Mesodermal cell (in vitro differentiated cells): ENCODE data around the gene OTOP1.
"Not testable (repeated sequence)": the region's sequence is repeated elsewhere in the genome, so short reads cannot be mapped to it uniquely, and the experiment has no call there.

ENCODE experiments used
- H3K27ac ChIP-seq: 2 replicates; pipeline ENCODE4 v1.7.0; 2013; ENCODE audit warnings: mild to moderate bottlenecking, low read depth, low read length, moderate library complexity; ENCODE audit not compliant: severe bottlenecking
- H3K36me3 ChIP-seq: 2 replicates; pipeline ENCODE4 v1.7.1; 2013; ENCODE audit warnings: mild to moderate bottlenecking, low read length, moderate library complexity; ENCODE audit not compliant: control insufficient read depth, insufficient read depth
- H3K4me1 ChIP-seq: one replicate; pipeline ENCODE4 v1.7.1; 2013; ENCODE audit warnings: mild to moderate bottlenecking, low read length; ENCODE audit not compliant: insufficient read depth, control insufficient read depth, poor library complexity, severe bottlenecking
- H3K4me3 ChIP-seq: 2 replicates; pipeline ENCODE4 v1.7.0; 2013; ENCODE audit warnings: low read length, control low read depth, mild to moderate bottlenecking; ENCODE audit not compliant: insufficient read depth, poor library complexity, severe bottlenecking; ENCODE audit errors: extremely low read depth
- H3K9me3 ChIP-seq: 2 replicates; pipeline ENCODE4 v1.7.1; 2013; ENCODE audit warnings: mild to moderate bottlenecking, low read length, moderate library complexity; ENCODE audit not compliant: control insufficient read depth
- WGBS, 2 experiments: methylation state at CpG; one replicate each; pipeline ENCODE4 v1.1.5; 2013; ENCODE audit warnings: missing lambda C conversion rate in 2 of 2; ENCODE audit not compliant: insufficient coverage in 2 of 2; 5-methylcytosine and 5-hydroxymethylcytosine counted together

The OTOP1 gene

GRCh38 chr4:4233610-4234009 is 6.9 kb upstream of the OTOP1 start:
- Histone ChIP-seq H3K27ac (no peak overlapping the region), H3K36me3 (peaks cover 14% of the 10 kb centered on the region), H3K4me3 (no peak overlapping the region), H3K4me1 (no peaks in the 10 kb centered on the region), H3K9me3 (no peaks in the 10 kb centered on the region)
- 83 to 90% methylated on average over 2 of the region's 2 CpGs for WGBS, 2 experiments

- Histone ChIP-seq H3K4me3 (no peak overlapping the region), H3K27ac (no peak overlapping the region), H3K4me1 (no peaks in the 10 kb centered on the region), H3K36me3 (no peaks in the 10 kb centered on the region), H3K9me3 (no peaks in the 10 kb centered on the region)
- WGBS, 2 experiments, result 80% methylated on average over 1 of the region's 1 CpG; no CpG with 5 or more reads in 1 of the 2 experiments
These were observed 1.6 kb upstream of the OTOP1 start for GRCh38 chr4:4228356-4228668.

GRCh38 chr4:4227510-4228355 is 1.0 kb upstream of the OTOP1 start:
- Histone ChIP-seq H3K4me1 (no peaks in the 10 kb centered on the region), H3K27ac (no peak overlapping the region), H3K4me3 (no peak overlapping the region), H3K36me3 (no peaks in the 10 kb centered on the region), H3K9me3 (no peaks in the 10 kb centered on the region)
- WGBS, 2 experiments, result 21 to 24% methylated on average over 37 to 44 of the region's 51 CpGs

GRCh38 chr4:4225915-4226605 is 669 bp downstream of the OTOP1 start:
- WGBS, 2 experiments, result 21 to 28% methylated on average over 27 to 37 of the region's 41 CpGs
- H3K27ac ChIP-seq, result no peak overlapping the region
- no peak overlapping the region for H3K4me3 ChIP-seq
- no peaks in the 10 kb centered on the region for H3K4me1 ChIP-seq
- H3K36me3 ChIP-seq, result no peaks in the 10 kb centered on the region
- H3K9me3 ChIP-seq, result no peaks in the 10 kb centered on the region

GRCh38 chr4:4217113-4217512 is 9.6 kb downstream of the OTOP1 start:
- 61 to 67% methylated on average over 1 to 2 of the region's 5 CpGs for WGBS, 2 experiments
- Histone ChIP-seq H3K36me3 (no peaks in the 10 kb centered on the region), H3K27ac (no peak overlapping the region), H3K4me1 (peaks cover 14% of the 10 kb centered on the region), H3K4me3 (no peak overlapping the region), H3K9me3 (no peaks in the 10 kb centered on the region)

- Histone ChIP-seq H3K36me3 (no peaks in the 10 kb centered on the region), H3K4me1 (peaks cover 14% of the 10 kb centered on the region), H3K9me3 (no peaks in the 10 kb centered on the region), H3K27ac (no peak overlapping the region), H3K4me3 (no peak overlapping the region)
- 73 to 77% methylated on average over 6 to 7 of the region's 7 CpGs for WGBS, 2 experiments
These were observed 10.1 kb downstream of the OTOP1 start for GRCh38 chr4:4216648-4217047.

- H3K27ac ChIP-seq, H3K9me3 ChIP-seq, H3K4me3 ChIP-seq, H3K36me3 ChIP-seq: not testable (repeated sequence)
- H3K4me1 ChIP-seq, result peaks cover 14% of the 10 kb centered on the region
- WGBS, 2 experiments, result no CpG with 5 or more reads among the region's 4 CpGs
These were observed 13.1 kb downstream of the OTOP1 start for GRCh38 chr4:4213674-4214073.

GRCh38 chr4:4206204-4206603 is 20.5 kb downstream of the OTOP1 start:
- Histone ChIP-seq H3K27ac (no peak overlapping the region), H3K9me3 (no peaks in the 10 kb centered on the region), H3K36me3 (no peaks in the 10 kb centered on the region), H3K4me1 (no peaks in the 10 kb centered on the region), H3K4me3 (no peak overlapping the region)

- H3K36me3 ChIP-seq, result no peaks in the 10 kb centered on the region
- no peaks in the 10 kb centered on the region for H3K4me1 ChIP-seq
- H3K27ac ChIP-seq, result no peak overlapping the region
- no peaks in the 10 kb centered on the region for H3K9me3 ChIP-seq
- WGBS, 2 experiments, result 92 to 100% methylated on average over 2 to 3 of the region's 3 CpGs
- H3K4me3 ChIP-seq, result no peak overlapping the region
These were observed 22.4 kb downstream of the OTOP1 start for GRCh38 chr4:4204401-4204745.

- no peak overlapping the region for H3K4me3 ChIP-seq
- H3K36me3 ChIP-seq, result no peaks in the 10 kb centered on the region
- no peak overlapping the region for H3K27ac ChIP-seq
- 86 to 88% methylated on average over 7 of the region's 10 CpGs for WGBS, 2 experiments
- H3K9me3 ChIP-seq, result no peaks in the 10 kb centered on the region
- H3K4me1 ChIP-seq, result no peaks in the 10 kb centered on the region
These were observed 22.9 kb downstream of the OTOP1 start for GRCh38 chr4:4203688-4204400.

- H3K4me1 ChIP-seq, result no peaks in the 10 kb centered on the region
- H3K9me3 ChIP-seq, result no peaks in the 10 kb centered on the region
- no peak overlapping the region for H3K27ac ChIP-seq
- WGBS, 2 experiments, result 80 to 87% methylated on average over 2 to 3 of the region's 4 CpGs
- no peak overlapping the region for H3K4me3 ChIP-seq
- no peaks in the 10 kb centered on the region for H3K36me3 ChIP-seq
These were observed 24.2 kb downstream of the OTOP1 start for GRCh38 chr4:4202510-4202909.
